NT2/D1 (cell line): ENCODE measurements around the gene HBEGF.

Experiments
- DNase-seq: peaks from one replicate; pipeline ENCODE4 v3.0.0-alpha.2; 2011; ENCODE audit warnings: low read depth, low spot score
- H3K27me3 ChIP-seq: 2 replicates; pipeline ENCODE4 v1.6.0; 2011; ENCODE audit warnings: mild to moderate bottlenecking; ENCODE audit not compliant: insufficient read length, insufficient read depth
- H3K36me3 ChIP-seq: 2 replicates; pipeline ENCODE4 v1.6.1; 2011; ENCODE audit warnings: mild to moderate bottlenecking, low read length, mixed read lengths; ENCODE audit not compliant: insufficient read depth, insufficient read length
- H3K4me1 ChIP-seq: 2 replicates; pipeline ENCODE4 v1.5.1; 2011; ENCODE audit not compliant: insufficient read depth, insufficient read length
- H3K4me3 ChIP-seq: 2 replicates; pipeline ENCODE4 v1.5.1; 2011; ENCODE audit warnings: low read depth; ENCODE audit not compliant: insufficient read length
- H3K9ac ChIP-seq: 2 replicates; pipeline ENCODE4 v1.6.0; 2011; ENCODE audit warnings: low read depth; ENCODE audit not compliant: insufficient read length
- H3K9me3 ChIP-seq: 2 replicates; pipeline ENCODE4 v1.5.1; 2011; ENCODE audit warnings: mild to moderate bottlenecking, low read length; ENCODE audit not compliant: insufficient read depth
- SUZ12 ChIP-seq: IDR thresholded peaks from 2 replicates; pipeline ENCODE4 v1.6.1; 2011; ENCODE audit not compliant: insufficient read length, insufficient read depth; ENCODE audit errors: extremely low read depth
- YY1 ChIP-seq: IDR thresholded peaks from 2 replicates; pipeline ENCODE4 v1.6.1; 2011; ENCODE audit not compliant: insufficient read length, insufficient read depth
- ZNF274 ChIP-seq: IDR thresholded peaks from 2 replicates; pipeline ENCODE4 v1.6.1; 2011; ENCODE audit warnings: mild to moderate bottlenecking, low read depth, low read length

HBEGF gene

DNA sequence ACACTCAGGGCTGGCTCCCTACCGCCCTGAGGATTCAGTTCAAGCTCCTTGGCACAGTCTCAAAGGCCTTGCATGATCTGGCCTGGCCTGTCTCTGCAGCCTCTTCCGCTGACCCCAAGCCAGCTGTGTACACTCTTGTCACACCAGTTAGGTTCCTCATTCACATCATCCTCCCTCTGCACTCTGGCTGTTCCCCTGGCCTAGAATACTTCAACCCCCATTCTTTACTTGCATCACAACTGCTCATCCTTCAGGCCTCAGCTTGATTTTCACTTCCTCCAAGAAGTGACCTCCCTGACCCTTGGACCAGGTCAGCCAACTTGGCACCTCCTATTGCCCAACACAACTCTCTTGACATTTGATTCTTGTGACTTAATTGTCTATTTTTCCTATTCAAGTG is 24.6 kb downstream of the HBEGF start:
- no peak for DNase-seq
- TF ChIP-seq ZNF274, result no peak
- TF ChIP-seq YY1, result no peak
- TF ChIP-seq SUZ12, result no peak
- no peaks in the 10 kb centered on the region for H3K36me3 ChIP-seq
- no peaks in the 10 kb centered on the region for H3K9me3 ChIP-seq
- no peak overlapping the region for H3K4me3 ChIP-seq
- H3K27me3 ChIP-seq, result no peaks in the 10 kb centered on the region
- peaks cover 3% of the 10 kb centered on the region for H3K4me1 ChIP-seq
- no peak overlapping the region for H3K9ac ChIP-seq

DNA sequence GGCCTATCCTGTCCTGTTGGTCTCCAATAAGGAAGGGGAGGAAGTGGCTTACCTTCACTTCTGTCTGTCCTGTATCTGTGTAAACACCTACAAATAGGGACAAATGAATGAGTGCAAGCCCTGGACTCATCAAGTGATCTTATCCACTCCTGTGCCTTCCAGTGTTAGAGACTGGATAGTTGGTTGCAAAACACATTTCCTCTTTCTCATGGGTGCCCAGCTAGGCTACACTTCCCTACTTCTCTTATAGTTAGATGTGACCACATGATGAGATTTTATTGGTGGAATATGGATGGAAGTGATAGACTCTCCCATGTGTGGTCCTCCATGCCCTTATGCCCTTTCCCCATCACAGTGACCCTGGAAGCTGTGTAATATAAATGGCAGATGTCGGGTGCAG is 26.6 kb downstream of the HBEGF start:
- Histone ChIP-seq H3K9me3 (no peaks in the 10 kb centered on the region), H3K4me3 (no peak overlapping the region), H3K4me1 (peaks cover 3% of the 10 kb centered on the region), H3K36me3 (no peaks in the 10 kb centered on the region), H3K27me3 (no peaks in the 10 kb centered on the region), H3K9ac (no peak overlapping the region)
- no peak for DNase-seq
- TF ChIP-seq ZNF274 (no peak), SUZ12 (no peak), YY1 (no peak)

DNA sequence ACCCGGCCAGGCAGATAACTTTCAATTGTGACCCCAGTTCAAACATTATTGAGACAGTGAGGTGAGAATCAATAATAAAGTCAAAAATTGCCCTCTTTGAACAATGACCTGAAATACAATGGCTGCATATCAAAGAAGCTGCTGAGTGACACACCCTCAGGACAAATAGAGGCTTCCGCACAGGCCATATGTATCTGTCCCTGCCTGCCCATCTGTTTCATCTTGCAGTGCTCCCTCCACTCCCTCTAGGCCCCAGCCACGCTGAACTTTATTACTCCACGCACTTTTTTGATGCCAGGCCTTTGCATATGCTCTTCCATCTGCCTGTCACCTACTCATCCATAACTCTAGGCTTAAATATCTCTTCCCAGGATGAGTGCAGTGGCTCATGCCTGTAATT is 27.6 kb downstream of the HBEGF start:
- H3K36me3 ChIP-seq, result no peaks in the 10 kb centered on the region

DNA sequence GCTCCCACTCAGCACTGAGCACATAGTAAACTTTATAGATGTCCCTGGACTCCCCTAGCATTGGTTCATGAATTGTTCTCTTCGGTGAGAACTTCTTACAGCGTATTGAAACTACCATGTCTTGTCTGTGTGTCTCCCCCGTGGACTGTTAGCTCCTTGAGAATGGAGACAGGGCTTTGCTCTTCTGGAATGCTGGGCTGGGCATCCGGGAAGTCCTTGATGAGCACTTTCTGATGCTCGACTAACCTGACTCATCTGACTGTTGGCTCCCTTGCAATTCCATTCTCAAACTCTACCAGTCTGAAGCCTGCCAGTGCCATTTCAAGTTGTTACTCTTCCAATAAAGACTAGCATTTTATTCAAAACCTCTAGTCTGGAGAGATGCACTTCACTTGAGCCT is 28.5 kb downstream of the HBEGF start:
- H3K36me3 ChIP-seq, result no peaks in the 10 kb centered on the region
- no peak overlapping the region for H3K4me3 ChIP-seq
- no peaks in the 10 kb centered on the region for H3K4me1 ChIP-seq
- DNase-seq, result no peak
- no peaks in the 10 kb centered on the region for H3K9me3 ChIP-seq
- no peak for TF ChIP-seq YY1
- no peak for TF ChIP-seq SUZ12
- no peak for TF ChIP-seq ZNF274
- no peaks in the 10 kb centered on the region for H3K27me3 ChIP-seq
- H3K9ac ChIP-seq, result no peak overlapping the region

More for the DNA sequence above, 27.6 kb downstream of the HBEGF start:
- no peaks in the 10 kb centered on the region for H3K9me3 ChIP-seq
- TF ChIP-seq ZNF274, result no peak
- no peak for TF ChIP-seq YY1
- no peak for TF ChIP-seq SUZ12
- H3K4me3 ChIP-seq, result no peak overlapping the region
- peaks cover 3% of the 10 kb centered on the region for H3K4me1 ChIP-seq
- H3K9ac ChIP-seq, result no peak overlapping the region
- no peaks in the 10 kb centered on the region for H3K27me3 ChIP-seq
- no peak for DNase-seq

DNA sequence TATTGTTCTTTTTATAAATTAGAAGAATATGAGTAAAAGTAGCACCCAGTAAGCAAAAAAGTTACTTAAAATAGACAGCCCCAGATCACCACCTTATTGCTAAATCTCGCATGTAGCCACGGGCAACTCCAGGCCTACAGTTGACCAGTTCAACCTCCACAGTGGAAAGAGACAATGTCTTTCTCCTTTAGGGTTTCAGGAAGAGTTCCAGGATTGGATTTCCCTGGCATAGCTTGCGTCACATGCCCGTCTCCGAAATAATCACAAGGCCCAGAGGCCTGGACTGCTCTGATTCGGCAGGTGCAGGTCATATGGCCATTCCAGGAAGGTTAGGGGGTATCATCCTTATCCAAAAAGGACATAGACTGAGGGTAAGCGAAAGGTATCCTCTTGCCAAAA is 33.6 kb downstream of the HBEGF start:
- Histone ChIP-seq H3K4me1 (no peaks in the 10 kb centered on the region), H3K4me3 (no peak overlapping the region), H3K36me3 (no peaks in the 10 kb centered on the region), H3K9ac (no peak overlapping the region), H3K27me3 (no peaks in the 10 kb centered on the region), H3K9me3 (no peaks in the 10 kb centered on the region)
- TF ChIP-seq SUZ12 (no peak), ZNF274 (no peak), YY1 (no peak)
- no peak for DNase-seq

DNA sequence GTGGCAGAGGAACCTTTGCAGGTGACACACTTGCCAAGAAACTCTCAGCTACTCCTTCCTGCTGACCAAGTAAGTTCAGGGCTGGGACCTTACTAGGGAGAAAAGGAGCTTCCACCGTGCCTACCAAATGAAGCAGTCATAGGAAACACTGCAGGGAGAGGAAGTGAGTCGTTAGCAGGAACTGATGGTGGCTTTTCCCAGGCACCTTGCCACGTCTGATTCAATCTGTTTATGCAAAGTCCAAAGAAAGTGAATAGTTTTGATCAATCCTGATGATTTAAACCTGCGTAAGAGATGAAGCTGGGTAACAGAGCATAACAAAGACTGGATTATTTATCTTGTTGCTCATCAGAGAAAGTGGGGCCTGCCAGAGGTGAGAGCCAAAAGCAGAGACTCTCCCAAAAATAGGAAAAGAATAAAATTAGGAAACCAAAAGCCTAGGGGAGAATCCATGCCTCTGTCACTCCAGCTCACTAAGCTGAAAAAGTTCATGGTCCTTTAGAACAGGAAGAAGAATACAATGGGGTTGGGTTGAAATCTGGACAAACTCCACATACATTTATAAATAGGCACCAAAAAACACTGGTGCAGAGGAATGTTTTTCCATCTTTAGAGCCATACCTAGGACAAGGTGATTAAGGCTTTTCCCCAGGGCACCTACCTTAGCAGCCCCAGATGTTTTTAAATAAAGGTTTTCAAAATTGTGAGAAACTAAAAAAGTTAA is 34.2 kb downstream of the HBEGF start:
- no peak for DNase-seq
- TF ChIP-seq SUZ12 (no peak), YY1 (no peak), ZNF274 (no peak)
- H3K27me3 ChIP-seq, result no peaks in the 10 kb centered on the region
- no peak overlapping the region for H3K4me3 ChIP-seq
- H3K4me1 ChIP-seq, result no peaks in the 10 kb centered on the region
- no peak overlapping the region for H3K9ac ChIP-seq
- no peaks in the 10 kb centered on the region for H3K36me3 ChIP-seq
- H3K9me3 ChIP-seq, result no peaks in the 10 kb centered on the region

DNA sequence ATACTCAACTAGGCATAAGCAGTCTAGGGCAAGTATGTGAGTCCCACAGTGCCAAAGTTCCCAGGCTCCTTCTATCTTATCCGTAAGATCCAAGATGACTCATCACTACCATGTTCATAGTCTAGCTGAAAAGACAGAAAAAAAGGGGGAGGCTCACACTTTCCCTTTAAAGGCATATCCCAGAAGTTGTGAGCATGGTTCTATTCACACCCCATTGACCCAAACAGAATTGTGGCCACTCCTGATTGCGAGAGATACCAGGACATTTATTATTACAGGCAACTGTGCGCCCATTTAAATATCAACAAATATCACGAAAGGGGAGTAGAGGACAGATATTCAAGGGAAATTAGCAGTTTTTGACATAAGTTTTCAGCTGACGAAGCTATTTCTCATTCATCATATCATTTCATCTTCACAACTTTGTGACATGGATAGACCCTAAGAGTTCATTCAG is 35.4 kb downstream of the HBEGF start:
- no peak for DNase-seq
- no peaks in the 10 kb centered on the region for H3K27me3 ChIP-seq
- no peaks in the 10 kb centered on the region for H3K36me3 ChIP-seq
- H3K4me1 ChIP-seq, result no peaks in the 10 kb centered on the region
- H3K4me3 ChIP-seq, result no peak overlapping the region
- H3K9me3 ChIP-seq, result no peaks in the 10 kb centered on the region
- no peak overlapping the region for H3K9ac ChIP-seq
- no peak for TF ChIP-seq ZNF274
- TF ChIP-seq SUZ12, result no peak
- no peak for TF ChIP-seq YY1

DNA sequence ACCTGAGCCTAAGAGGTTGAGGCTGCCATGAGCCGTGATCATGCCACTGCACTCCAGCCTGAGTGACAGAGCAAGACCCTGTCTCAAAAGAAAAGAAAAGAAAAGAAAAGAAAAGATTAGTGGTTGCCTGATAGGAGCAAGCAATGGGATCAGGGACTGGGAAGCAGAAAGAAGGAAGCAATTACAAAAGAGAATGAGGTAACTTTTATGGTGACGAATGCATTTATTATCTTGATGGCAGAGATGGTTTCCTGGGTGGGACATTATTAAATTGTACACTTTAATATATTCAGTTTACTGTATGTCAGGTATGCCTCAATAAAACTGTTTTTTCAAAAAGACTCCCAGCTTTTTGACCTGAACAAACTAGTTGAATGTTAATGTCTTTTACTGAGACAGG is 36.0 kb downstream of the HBEGF start:
- no peak for DNase-seq
- TF ChIP-seq YY1, result no peak
- no peak for TF ChIP-seq SUZ12
- TF ChIP-seq ZNF274, result no peak
- no peaks in the 10 kb centered on the region for H3K36me3 ChIP-seq
- no peak overlapping the region for H3K9ac ChIP-seq
- H3K27me3 ChIP-seq, result no peaks in the 10 kb centered on the region
- no peaks in the 10 kb centered on the region for H3K9me3 ChIP-seq
- H3K4me1 ChIP-seq, result no peaks in the 10 kb centered on the region
- no peak overlapping the region for H3K4me3 ChIP-seq
